Endothelial cell of umbilical vein (primary cell): Measurements from ENCODE around the gene CDK5RAP2. TPM values are rescaled to one million over a fixed set of nuclear protein-coding genes. Genes with fewer than 3 reads are reported as not detected.

ENCODE experiments used
- BruUV-seq: library from RNA; stranded (reverse); fragments of 400-500 nt; replicated peaks from 2 replicates; lab custom pipeline; 2021; lab: Mats Ljungman, UMichigan
- CTCF ChIA-PET: fragments of 300-600, 350-600 bp; sonication (Branson Sonifier 250); formaldehyde crosslinking; loops from one replicate; lab custom pipeline; 2021; ENCODE audit warnings: antibody characterized with exemption, inconsistent platforms; lab: Charles Lee
- POLR2A ChIA-PET: fragments of 300-600, 350-600 bp; sonication (Branson Sonifier 250); formaldehyde crosslinking; loops from one replicate; lab custom pipeline; 2021; ENCODE audit warnings: antibody characterized with exemption, inconsistent platforms; lab: Charles Lee
- DNase-seq: peaks from one replicate; pipeline ENCODE4 v3.0.0-alpha.2; 2011; ENCODE audit warnings: low read depth, low spot score
- FAIRE-seq: peaks from 2 replicates; lab custom pipeline; 2011; peaks lifted over from hg19 to GRCh38; lab: Jason Lieb, UNC
- H2AFZ ChIP-seq: 2 replicates; pipeline ENCODE4 v1.6.0; 2012; ENCODE audit warnings: low read depth, low read length, control low read depth, inconsistent platforms
- H3K27ac ChIP-seq: 2 replicates; pipeline ENCODE4 v1.5.1; 2011; ENCODE audit warnings: low read depth, mild to moderate bottlenecking, control low read depth, low read length, moderate library complexity; ENCODE audit not compliant: insufficient read depth
- H3K27me3 ChIP-seq, 2 experiments: 2 replicates each; pipeline versions ENCODE4 v1.6.0 to v1.6.1; 2011; ENCODE audit warnings: low read length in 2 of 2, mixed read lengths in 1 of 2; ENCODE audit not compliant: control insufficient read depth in 2 of 2, insufficient read depth in 2 of 2
- H3K36me3 ChIP-seq, 2 experiments: 2 replicates in 1 of 2; 3 replicates in 1 of 2; pipeline ENCODE4 v1.5.1; 2011; ENCODE audit warnings: low read length in 2 of 2, mild to moderate bottlenecking in 1 of 2, moderate library complexity in 1 of 2; ENCODE audit not compliant: control insufficient read depth in 2 of 2, insufficient read depth in 2 of 2; ENCODE audit errors: extremely low read depth in 1 of 2
- H3K4me1 ChIP-seq: 3 replicates; pipeline ENCODE4 v1.5.1; 2011; ENCODE audit warnings: mild to moderate bottlenecking, low read length; ENCODE audit not compliant: control insufficient read depth, insufficient read depth; ENCODE audit errors: extremely low read depth
- H3K4me2 ChIP-seq: 2 replicates; pipeline ENCODE4 v1.6.1; 2011; ENCODE audit warnings: low read length, control low read depth, mixed read lengths; ENCODE audit not compliant: insufficient read depth
- H3K4me3 ChIP-seq, 3 experiments: fragments of 200-600 bp in 1 of 3; sonication (generic), shearing (Covaris generic) in 1 of 3; replicated peaks in 1 of 3; 2 replicates each; pipeline ENCODE4 v1.5.1; 2011 to 2016; ENCODE audit warnings: control low read depth in 3 of 3, low read length in 3 of 3, mild to moderate bottlenecking in 2 of 3, inconsistent platforms in 1 of 3, low read depth in 1 of 3, moderate library complexity in 1 of 3; ENCODE audit not compliant: insufficient read depth in 1 of 3
- H3K79me2 ChIP-seq: 2 replicates; pipeline ENCODE4 v1.6.0; 2012; ENCODE audit warnings: low read length, inconsistent platforms; ENCODE audit not compliant: control insufficient read depth, insufficient read depth
- H3K9ac ChIP-seq: replicated peaks from 2 replicates; pipeline ENCODE3; 2011; ENCODE audit warnings: low read length, control low read depth; ENCODE audit not compliant: insufficient read depth; ENCODE audit errors: extremely low read depth
- H3K9me1 ChIP-seq: replicated peaks from 3 replicates; pipeline ENCODE4 v1.6.0; 2011; ENCODE audit warnings: mild to moderate bottlenecking, low read length; ENCODE audit not compliant: control insufficient read depth, insufficient read depth; ENCODE audit errors: extremely low read depth
- H3K9me3 ChIP-seq: replicated peaks from 2 replicates; pipeline ENCODE4 v1.5.1; 2012; ENCODE audit warnings: low read length, inconsistent platforms; ENCODE audit not compliant: control insufficient read depth, insufficient read depth
- H4K20me1 ChIP-seq: replicated peaks from 2 replicates; pipeline ENCODE3; 2011; ENCODE audit warnings: mild to moderate bottlenecking, low read length; ENCODE audit not compliant: control insufficient read depth, insufficient read depth; ENCODE audit errors: extremely low read depth
- CTCF ChIP-seq, 2 donors: IDR thresholded peaks; 1 replicate in 1 of 2; 2 replicates in 1 of 2; pipeline ENCODE4 v1.5.1; 2011; ENCODE audit warnings: low read length in 2 of 2, mild to moderate bottlenecking in 2 of 2, moderate library complexity in 2 of 2, control low read depth in 1 of 2, inconsistent platforms in 1 of 2, low read depth in 1 of 2; ENCODE audit not compliant: insufficient read depth in 1 of 2; ENCODE audit errors: extremely low read depth in 1 of 2
- EZH2 ChIP-seq: IDR thresholded peaks from 2 replicates; pipeline ENCODE4 v1.6.1; 2012; ENCODE audit warnings: borderline replicate concordance, low read depth, mild to moderate bottlenecking, moderate library complexity, low read length, inconsistent platforms; ENCODE audit not compliant: severe bottlenecking
- FOS ChIP-seq: IDR thresholded peaks from 2 replicates; pipeline ENCODE4 v1.6.1; 2011; ENCODE audit warnings: mild to moderate bottlenecking, low read length, moderate library complexity, borderline replicate concordance; ENCODE audit not compliant: insufficient read depth
- GATA2 ChIP-seq: IDR thresholded peaks from 2 replicates; pipeline ENCODE4 v1.7.0; 2011; ENCODE audit warnings: low read depth, mild to moderate bottlenecking, moderate library complexity, mixed read lengths, low read length; ENCODE audit not compliant: insufficient read length, insufficient read depth
- JUN ChIP-seq: IDR thresholded peaks from 2 replicates; pipeline ENCODE4 v1.6.1; 2011; ENCODE audit warnings: borderline replicate concordance, low read depth; ENCODE audit not compliant: insufficient read length, insufficient read depth
- MAX ChIP-seq: IDR thresholded peaks from 2 replicates; pipeline ENCODE4 v1.6.1; 2011; ENCODE audit not compliant: insufficient read depth, insufficient read length
- MYC ChIP-seq: IDR thresholded peaks from one replicate; pipeline ENCODE4 v1.6.1; 2011; ENCODE audit warnings: mild to moderate bottlenecking, low read depth, low read length
- POLR2A ChIP-seq: IDR thresholded peaks from 2 replicates; pipeline ENCODE4 v1.6.1; 2012; ENCODE audit warnings: low read depth, mild to moderate bottlenecking, control low read depth, low read length
- POLR2AphosphoS5 ChIP-seq: IDR thresholded peaks from 2 replicates; pipeline ENCODE4 v1.6.1; 2012; ENCODE audit warnings: low read depth, mild to moderate bottlenecking, control low read depth, low read length, moderate library complexity; ENCODE audit not compliant: insufficient read depth
- dilution Hi-C: fragments of 300-500 bp; cut with MboI; formaldehyde crosslinking; loops from one replicate; pipeline ENCODE4 v1.15.0; 2019; ENCODE audit warnings: low sequenced_read_pairs; ENCODE audit not compliant: extremely low pct_ligation_motif_present
- intact Hi-C: fragments of 100-400 bp; cut with micrococcal nuclease; formaldehyde crosslinking; loops from one replicate; pipeline ENCODE4 v1.10.0; 2022
- polyA plus RNA-seq, 4 experiments: library from polyadenylated mRNA; depleted of rRNA in 3 of 4; stranded (reverse) in 3 of 4; unstranded in 1 of 4; fragments of >200 nt; gene quantifications; 2 replicates each; pipeline versions ENCODE4 v1.2.1 to v1.2.3, GENCODE V29; 2011 to 2012; ENCODE audit warnings: missing spikeins in 1 of 4
- total RNA-seq: library from RNA; stranded (reverse); gene quantifications from 2 replicates; pipeline ENCODE4 v1.2.3, GENCODE V29; 2021

Gene CDK5RAP2
- total and polyA plus RNA-seq, 2 donors (not counting 3 experiments of a cell fraction or from before 2014, with no cell fraction given) = 17.5 to 56.7 TPM

DNA sequence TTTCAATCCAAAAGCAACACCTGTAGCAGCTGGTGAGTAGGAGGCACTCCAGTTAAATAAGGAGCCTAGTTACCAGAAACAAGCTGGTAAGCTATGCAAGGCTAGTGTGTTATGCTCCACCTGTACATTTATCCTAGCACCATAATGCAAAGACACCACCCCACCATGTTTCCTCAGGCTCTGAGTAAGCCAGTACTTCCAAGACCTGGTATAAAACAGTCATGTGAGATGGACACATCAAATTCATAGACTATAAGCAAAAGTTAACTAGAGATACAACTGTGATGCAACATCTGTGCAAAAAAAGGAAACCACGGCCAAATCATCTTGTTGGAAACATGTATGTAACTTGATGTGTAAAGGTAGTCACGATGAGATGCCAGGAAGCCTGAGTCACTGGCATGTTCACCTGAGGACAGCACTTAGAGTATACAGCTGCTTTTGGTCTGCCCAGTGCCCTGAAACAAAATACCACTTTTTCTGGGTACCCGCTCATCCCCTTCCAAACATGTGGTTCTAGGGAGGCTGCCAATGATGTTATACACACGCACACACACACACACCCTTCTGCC lies 66.1 kb downstream of the CDK5RAP2 start:
- TF ChIP-seq MYC (no peak), POLR2A (no peak), POLR2AphosphoS5 (no peak), JUN (no peak), FOS (no peak), GATA2 (no peak), CTCF (IDR thresholded peaks at IDR 0.05; ENCODE audit: extremely low read depth in 1 of 2, insufficient read depth in 1 of 2, low read depth in 1 of 2, low read length in 2 of 2) (no peak), MAX (no peak), EZH2 (no peak)
- Histone ChIP-seq H3K36me3 (peaks cover 0 to 8% of the 10 kb centered on the region in 2 experiments), H3K4me3 (no peak overlapping the region), H3K9ac (no peak overlapping the region), H3K4me2 (no peak overlapping the region), H4K20me1 (no peaks in the 10 kb centered on the region), H3K9me1 (no peaks in the 10 kb centered on the region), H3K79me2 (no peaks in the 10 kb centered on the region), H3K9me3 (no peaks in the 10 kb centered on the region), H3K27me3 (no peaks in the 10 kb centered on the region), H2AFZ (no peak overlapping the region), H3K27ac (no peak overlapping the region), H3K4me1 (no peaks in the 10 kb centered on the region)
- FAIRE-seq = no peak
- intact Hi-C loops = no loop called here
- ChIA-PET CTCF (no interaction called here), POLR2A (no interaction called here)
- no TSS peak for BruUV-seq
- dilution Hi-C loops = no loop called here
- no peak for DNase-seq
